AG04450 (cell line): ENCODE data around the gene DCAF17. TPM values are rescaled to one million over a fixed set of nuclear protein-coding genes. Genes with fewer than 3 reads are reported as not detected.

Experiments
- CTCF ChIA-PET: fragments of 300-600, 350-600 bp; formaldehyde crosslinking; extraction: SDS; loops from one replicate; lab custom pipeline; 2022; ENCODE audit warnings: antibody characterized with exemption, inconsistent platforms; lab: Charles Lee
- POLR2A ChIA-PET: fragments of 350-600 bp; formaldehyde crosslinking; extraction: SDS; loops from one replicate; lab custom pipeline; 2021; ENCODE audit warnings: antibody characterized with exemption, inconsistent platforms; lab: Yijun Ruan, JAX
- DNase-seq: peaks from one replicate; pipeline ENCODE4 v3.0.0-alpha.2; 2011; ENCODE audit warnings: low read depth, low spot score
- H3K27ac ChIP-seq: one replicate; pipeline ENCODE4 v1.5.1; 2012; ENCODE audit warnings: low read depth, low read length, control low read depth
- H3K27me3 ChIP-seq: one replicate; pipeline ENCODE4 v1.6.0; 2012; ENCODE audit warnings: low read length; ENCODE audit not compliant: control insufficient read depth, insufficient read depth
- H3K4me3 ChIP-seq: 2 replicates; pipeline ENCODE4 v1.5.1; 2011; ENCODE audit warnings: mild to moderate bottlenecking, low read depth, low read length, control low read depth
- H3K9me3 ChIP-seq: 2 replicates; pipeline ENCODE4 v1.5.1; 2012; ENCODE audit warnings: low read length; ENCODE audit not compliant: control insufficient read depth, insufficient read depth
- CTCF ChIP-seq: IDR thresholded peaks from 2 replicates; pipeline ENCODE4 v1.5.1; 2011; ENCODE audit warnings: low read depth, low read length, control low read depth, inconsistent platforms
- polyA plus RNA-seq: library from polyadenylated mRNA; depleted of rRNA; stranded (reverse); fragments of >200 nt; gene quantifications from 2 replicates; pipeline ENCODE4 v1.2.3, GENCODE V29; 2011

The DCAF17 gene
- polyA plus RNA-seq, 1 experiment, result 18.3 TPM

GRCh38 chr2:171409436-171409971 lies 24.5 kb upstream of the DCAF17 start:
- Histone ChIP-seq H3K27ac (no peak overlapping the region), H3K4me3 (no peak overlapping the region)
- POLR2A ChIA-PET, result no interaction called here

GRCh38 chr2:171410101-171410500 lies 23.9 kb upstream of the DCAF17 start:
- Histone ChIP-seq H3K27ac (no peak overlapping the region), H3K9me3 (no peaks in the 10 kb centered on the region), H3K27me3 (no peaks in the 10 kb centered on the region), H3K4me3 (no peak overlapping the region)
- TF ChIP-seq CTCF, result no peak
- CTCF ChIA-PET, result interaction anchor here (0.9 to 1.8 kb wide), 3 partner anchors 11 to 437 kb away, joined by 3 to 5 read pairs (median 4); no protein-coding TSS in a partner anchor
- POLR2A ChIA-PET, result no interaction called here
- no peak for DNase-seq

More at GRCh38 chr2:171409436-171409971, 24.5 kb upstream of the DCAF17 start:
- CTCF ChIA-PET, result interaction anchor here (1.8 kb wide), 2 partner anchors 10 to 436 kb away, joined by 4 to 5 read pairs; no protein-coding TSS in a partner anchor
- DNase-seq, result no peak
- Histone ChIP-seq H3K9me3 (no peaks in the 10 kb centered on the region), H3K27me3 (no peaks in the 10 kb centered on the region)
- no peak for TF ChIP-seq CTCF

GRCh38 chr2:171410624-171411023 lies 23.4 kb upstream of the DCAF17 start:
- Histone ChIP-seq H3K4me3 (no peak overlapping the region), H3K9me3 (no peaks in the 10 kb centered on the region), H3K27me3 (no peaks in the 10 kb centered on the region), H3K27ac (no peak overlapping the region)
- ChIA-PET POLR2A (no interaction called here), CTCF (interaction anchor here (0.9 to 1.8 kb wide), 5 partner anchors 12 to 437 kb away, joined by 3 to 5 read pairs (median 3); no protein-coding TSS in a partner anchor)
- DNase-seq, result no peak
- TF ChIP-seq CTCF, result no peak

- Histone ChIP-seq H3K4me3 (no peak overlapping the region), H3K9me3 (no peaks in the 10 kb centered on the region), H3K27me3 (no peaks in the 10 kb centered on the region), H3K27ac (no peak overlapping the region)
- DNase-seq, result no peak
- no peak for TF ChIP-seq CTCF
- POLR2A ChIA-PET, result no interaction called here
- CTCF ChIA-PET, result interaction anchor here (1.1 to 1.8 kb wide), 3 partner anchors 22 to 438 kb away, joined by 3 to 4 read pairs (median 3); no protein-coding TSS in a partner anchor
These were observed 22.8 kb upstream of the DCAF17 start for GRCh38 chr2:171411214-171411613.

GRCh38 chr2:171411791-171412483 lies 22.1 kb upstream of the DCAF17 start:
- no peaks in the 10 kb centered on the region for H3K27me3 ChIP-seq
- CTCF ChIA-PET, result interaction anchor here (1.1 to 1.5 kb wide), 2 partner anchors 23 to 325 kb away, joined by 3 read pairs; no protein-coding TSS in a partner anchor
- POLR2A ChIA-PET, result no interaction called here
- H3K9me3 ChIP-seq, result no peaks in the 10 kb centered on the region
- no peak for TF ChIP-seq CTCF
- peak overlapping the region; percentile 31 for H3K27ac ChIP-seq
- no peak for DNase-seq
- no peak overlapping the region for H3K4me3 ChIP-seq
